K562 (cell line): ENCODE results near the gene HSPB7. TPM values are rescaled to one million over a fixed set of nuclear protein-coding genes. Genes with fewer than 3 reads are reported as not detected.
"Not testable (repeated sequence)": the region's sequence is repeated elsewhere in the genome, so short reads cannot be mapped to it uniquely, and the experiment has no call there.

Experiments used
- ATAC-seq: fragments of 200-7000 bp; cut with Tn5 transposase; 3 replicates; pipeline ENCODE4 v1.9.1; 2020; ENCODE audit warnings: moderate library complexity
- BruUV-seq: library from RNA; stranded (reverse); fragments of 400-500 nt; replicated peaks from 2 replicates; lab custom pipeline; 2021; lab: Mats Ljungman, UMichigan
- CTCF ChIA-PET: fragments of 300-600 bp; formaldehyde crosslinking; extraction: SDS; loops from one replicate; lab custom pipeline; 2021; ENCODE audit warnings: low intra/inter-chr PET ratio; lab: Yijun Ruan, JAX
- POLR2A ChIA-PET: fragments of 300-600, 350-650 bp; sonication (Branson Sonifier 250); formaldehyde crosslinking; extraction: SDS; loops from one replicate; lab custom pipeline; 2021; ENCODE audit warnings: antibody characterized with exemption, inconsistent platforms; lab: Yijun Ruan, JAX
- DNase-seq, 4 experiments: peaks; one replicate each; pipeline versions ENCODE4 v3.0.0 to v3.0.0-alpha.2; 2011 to 2018; ENCODE audit warnings: low spot score in 3 of 4, mixed read lengths in 3 of 4; ENCODE audit errors: extremely low read depth in 1 of 4
- FAIRE-seq: peaks from 2 replicates; lab custom pipeline; 2011; peaks lifted over from hg19 to GRCh38; lab: Jason Lieb, UNC
- H2AFZ ChIP-seq: 2 replicates; pipeline ENCODE4 v1.6.0; 2011; ENCODE audit warnings: low read depth, low read length, control low read depth, inconsistent platforms
- H3K27ac ChIP-seq: fragments of 200-600 bp; 3 replicates; pipeline ENCODE4 v1.8.0; 2011; ENCODE audit warnings: low read depth, mild to moderate bottlenecking, control low read depth, inconsistent platforms, low read length, moderate library complexity, mixed read lengths; ENCODE audit errors: extremely low read depth
- H3K27me3 ChIP-seq, 2 experiments: fragments of 300-600 bp in 1 of 2; 2 replicates in 1 of 2; 3 replicates in 1 of 2; pipeline versions ENCODE4 v1.6.0 to v1.8.0; 2011; ENCODE audit warnings: inconsistent platforms in 2 of 2, low read length in 2 of 2, mild to moderate bottlenecking in 1 of 2, mixed read lengths in 1 of 2, moderate library complexity in 1 of 2; ENCODE audit not compliant: control insufficient read depth in 2 of 2, insufficient read depth in 2 of 2
- H3K36me3 ChIP-seq: fragments of 300-600 bp; 3 replicates; pipeline ENCODE4 v1.8.0; 2011; ENCODE audit warnings: mild to moderate bottlenecking, low read length, inconsistent platforms; ENCODE audit not compliant: control insufficient read depth, insufficient read depth
- H3K4me1 ChIP-seq, 2 experiments: fragments of 200-600 bp in 1 of 2; replicated peaks in 1 of 2; 2 replicates in 1 of 2; 3 replicates in 1 of 2; pipeline versions ENCODE4 v1.5.1 to v1.8.0; 2011; ENCODE audit warnings: inconsistent platforms in 2 of 2, low read length in 2 of 2, mild to moderate bottlenecking in 1 of 2, mixed read lengths in 1 of 2, moderate library complexity in 1 of 2; ENCODE audit not compliant: control insufficient read depth in 2 of 2, insufficient read depth in 2 of 2
- H3K4me2 ChIP-seq: 2 replicates; pipeline ENCODE4 v1.6.1; 2011; ENCODE audit warnings: low read length, control low read depth, inconsistent platforms, mixed read lengths; ENCODE audit not compliant: insufficient read depth
- H3K4me3 ChIP-seq: fragments of 200-600 bp; sonication (generic), shearing (Covaris generic); 2 replicates; pipeline ENCODE4 v1.5.1; 2016; ENCODE audit warnings: control low read depth, inconsistent platforms
- H3K79me2 ChIP-seq: fragments of 200-600 bp; 3 replicates; pipeline ENCODE4 v1.8.0; 2011; ENCODE audit warnings: low read length, inconsistent platforms; ENCODE audit not compliant: control insufficient read depth, insufficient read depth
- H3K9ac ChIP-seq, 2 experiments: 2 replicates each; pipeline versions ENCODE4 v1.6.0 to v1.6.1; 2011; ENCODE audit warnings: low read depth in 2 of 2, low read length in 2 of 2, control low read depth in 1 of 2, inconsistent platforms in 1 of 2, mild to moderate bottlenecking in 1 of 2, mixed read lengths in 1 of 2; ENCODE audit not compliant: insufficient read depth in 1 of 2
- H3K9me1 ChIP-seq: one replicate; pipeline ENCODE4 v1.6.0; 2011; ENCODE audit warnings: inconsistent platforms, mild to moderate bottlenecking, low read length, moderate library complexity; ENCODE audit not compliant: control insufficient read depth, insufficient read depth
- H3K9me3 ChIP-seq: replicated peaks from 2 replicates; pipeline ENCODE4 v1.5.1; 2011; ENCODE audit warnings: low read depth, low read length, inconsistent platforms; ENCODE audit not compliant: control insufficient read depth, insufficient read depth
- H4K20me1 ChIP-seq: replicated peaks from 2 replicates; pipeline ENCODE4 v1.6.1; 2011; ENCODE audit warnings: low read length, inconsistent platforms, mixed read lengths; ENCODE audit not compliant: control insufficient read depth, insufficient read depth
- ADNP ChIP-seq: fragments of 200-800 bp; sonication (Bioruptor generic); IDR thresholded peaks from 2 replicates; pipeline ENCODE4 v1.6.1; 2016; ENCODE audit warnings: missing genetic modification characterization, missing compliant biosample characterization
- NFIC ChIP-seq: fragments of 450-650 bp; IDR thresholded peaks from 2 replicates; pipeline ENCODE4 v1.6.1; 2017; ENCODE audit warnings: mild to moderate bottlenecking, inconsistent platforms
- RBM25 ChIP-seq: fragments of 200-400 bp; formaldehyde crosslinking; IDR thresholded peaks from 2 replicates; pipeline ENCODE4 v1.6.1; 2018; ENCODE audit warnings: low read length, low read depth, moderate library complexity; ENCODE audit not compliant: severe bottlenecking
- SMAD1 ChIP-seq: fragments of 150-350 bp; IDR thresholded peaks from 2 replicates; pipeline ENCODE4 v1.6.1; 2014; ENCODE audit warnings: low read length, low read depth; ENCODE audit not compliant: partially characterized antibody
- WGBS: fragments of 100-300 bp; shearing (Covaris generic); methylation state at CpG from one replicate; pipeline ENCODE4 v1.1.6; 2016; ENCODE audit warnings: low coverage, mixed read lengths; ENCODE audit not compliant: insufficient coverage; ENCODE audit errors: missing lambda C conversion rate; 5-methylcytosine and 5-hydroxymethylcytosine counted together
- in situ Hi-C: fragments of 300-500 bp; cut with MboI; formaldehyde crosslinking; loops from 4 replicates; pipeline ENCODE4 v1.15.0; 2018; ENCODE audit warnings: inconsistent platforms, mixed read lengths
- intact Hi-C: fragments of 100-400 bp; cut with micrococcal nuclease; formaldehyde crosslinking; loops from 2 replicates; pipeline ENCODE4 v1.14.2; 2022
- polyA plus RNA-seq, 8 experiments: library from polyadenylated mRNA; depleted of rRNA in 4 of 8; stranded (reverse) in 5 of 8; unstranded in 3 of 8; fragments of >200 nt; fragmentation: Nextera tagmentation in 2 of 8; fragmentation: Illumina TruSeq in 1 of 8; extraction: Ambion mirVana in 2 of 8; extraction: Trizol in 1 of 8; gene quantifications; 2 replicates each; pipeline versions ENCODE4 v1.2.1 to v1.2.3, GENCODE V29; 2011 to 2014; ENCODE audit warnings: inconsistent platforms in 1 of 8, missing spikeins in 1 of 8
- total RNA-seq, 7 experiments: library from RNA; depleted of rRNA in 6 of 7; stranded (reverse); fragments of >200 nt in 6 of 7; fragmentation: Illumina TruSeq in 2 of 7; extraction: Trizol in 2 of 7; gene quantifications; 2 replicates each; pipeline versions ENCODE4 v1.2.1 to v1.2.3, GENCODE V29; 2011 to 2021; ENCODE audit warnings: low replicate concordance in 1 of 7

HSPB7 gene
- total and polyA plus RNA-seq, 9 of the 15 experiments (the other 6 are each of a cell fraction or from before 2014, with no cell fraction given): 0.05 to 0.19 (median 0.07) TPM; not detected in 6

DNA sequence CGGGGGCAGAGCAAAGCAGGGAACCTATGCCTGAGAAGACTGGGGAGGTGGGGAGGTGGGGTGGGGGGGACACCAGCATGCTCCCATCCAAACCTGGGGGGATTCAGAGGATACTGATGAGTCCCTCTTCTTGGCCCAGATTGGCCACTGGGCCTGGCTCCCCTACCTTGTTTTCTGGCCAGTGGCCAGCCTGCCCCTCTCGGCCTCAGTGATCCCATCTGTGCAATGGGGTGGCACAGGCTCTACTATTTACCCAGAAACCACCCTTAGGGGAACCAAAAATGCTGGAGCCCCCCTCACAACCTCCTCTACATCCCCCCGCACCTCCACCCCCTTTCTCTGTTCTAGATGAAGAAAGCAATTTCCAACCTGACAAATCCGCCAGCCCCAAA is 38.7 kb upstream of the HSPB7 start:
- DNase-seq, H3K27ac ChIP-seq, ATAC-seq, H3K9me1 ChIP-seq, H2AFZ ChIP-seq, H3K27me3 ChIP-seq, H3K9me3 ChIP-seq, H3K9ac ChIP-seq, H4K20me1 ChIP-seq, H3K79me2 ChIP-seq, in situ Hi-C loops, H3K4me2 ChIP-seq, H3K36me3 ChIP-seq, FAIRE-seq: not testable (repeated sequence)
- 36% methylated on average over 2 of the region's 4 CpGs for WGBS
- CTCF ChIA-PET: interaction anchor here (3.4 kb wide), 1 partner anchor 48 kb away, joined by 53 read pairs; no protein-coding TSS in a partner anchor
- POLR2A ChIA-PET: interaction anchor here (1.2 kb wide), 1 partner anchor 19 kb away, joined by 4 read pairs; no protein-coding TSS in a partner anchor
- intact Hi-C loops: loop anchor here (1.0 to 5.0 kb wide), 2 partner anchors 47 to 259 kb away; no protein-coding TSS in a partner anchor
- TF ChIP-seq ADNP (tag): peak; percentile 47; the same call in 1 of the 2 replicates
- TF ChIP-seq RBM25: peak; percentile 46
- TF ChIP-seq NFIC: peak; percentile 51
- TF ChIP-seq SMAD1: peak; percentile 1
- TF ChIP-seq, all 486 proteins: peak for 4; not testable (repeated sequence) for 482
- not testable (repeated sequence) for H3K4me3 ChIP-seq, BruUV-seq
- peaks cover 32 to 45% of the 10 kb centered on the region in 2 experiments; a peak in 4 of 5 replicates for H3K4me1 ChIP-seq
